Measurements from ENCODE around the gene KRTAP10-7.
"Not testable (repeated sequence)": the region's sequence is repeated elsewhere in the genome, so short reads cannot be mapped to it uniquely, and the experiment has no call there.

Gene KRTAP10-7

GRCh38 chr21:44612029-44612486, 11.7 kb downstream of the KRTAP10-7 start, which contains the start of gene KRTAP10-8:
TSS of gene KRTAP10-8 (plus strand) at chr21:44612079. CDS start at chr21:44612101, 22 bp downstream.
- no peak for DNase-seq (ENCODE audit: low spot score)

- DNase-seq (ENCODE audit: low spot score), result no peak
Measured at GRCh38 chr21:44612669-44613229, 12.4 kb downstream of the KRTAP10-7 start.

GRCh38 chr21:44613386-44614155, 13.2 kb downstream of the KRTAP10-7 start:
- DNase-seq (ENCODE audit: low spot score), result no peak

DNA sequence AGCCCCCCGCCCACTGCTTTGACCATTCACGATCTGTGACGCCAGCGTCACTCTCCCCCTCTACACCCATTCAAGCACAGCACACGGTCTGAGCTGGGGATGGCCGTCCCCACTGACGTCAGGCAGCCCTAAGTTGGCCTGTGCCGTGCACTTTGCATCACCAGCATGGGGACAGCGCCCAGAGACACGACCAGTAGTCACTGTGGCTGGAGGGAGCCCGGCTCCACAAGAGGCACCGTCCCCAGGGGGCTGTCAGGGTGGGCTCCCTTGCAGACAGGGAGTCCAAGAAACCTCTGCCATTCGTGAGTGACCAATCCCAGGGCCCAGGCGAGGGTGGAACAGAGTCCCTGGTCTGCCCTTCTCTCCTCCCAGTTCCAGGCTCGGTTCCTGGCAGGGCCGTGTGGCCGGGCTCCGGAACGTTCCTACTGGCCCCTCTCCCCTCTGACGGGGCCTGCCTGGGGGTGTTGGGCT, 13.8 kb downstream of the KRTAP10-7 start:
- no peak for DNase-seq (ENCODE audit: low spot score)

GRCh38 chr21:44614961-44615391, 14.6 kb downstream of the KRTAP10-7 start:
- no peak for DNase-seq (ENCODE audit: low spot score)

DNA sequence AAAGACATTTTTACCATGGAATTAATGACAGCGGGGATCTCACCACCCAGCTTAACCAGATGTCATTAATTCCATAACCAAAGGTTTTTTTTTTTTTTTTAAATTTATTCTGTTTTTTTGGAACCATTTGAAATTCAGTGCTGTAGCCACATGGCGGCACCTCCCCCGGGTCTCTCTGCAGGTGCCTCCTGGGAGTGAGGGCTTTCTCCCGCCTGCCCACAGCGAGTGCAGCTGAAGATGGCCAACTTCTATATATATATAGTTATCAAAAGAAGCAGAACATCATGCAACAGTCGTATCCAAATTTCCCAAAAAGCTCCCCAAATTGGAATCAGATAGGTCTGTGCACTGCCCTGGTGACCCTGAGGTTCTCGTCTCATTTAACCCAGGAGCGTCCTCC, 15.1 kb downstream of the KRTAP10-7 start:
- DNase-seq (ENCODE audit: low spot score), result no peak

DNA sequence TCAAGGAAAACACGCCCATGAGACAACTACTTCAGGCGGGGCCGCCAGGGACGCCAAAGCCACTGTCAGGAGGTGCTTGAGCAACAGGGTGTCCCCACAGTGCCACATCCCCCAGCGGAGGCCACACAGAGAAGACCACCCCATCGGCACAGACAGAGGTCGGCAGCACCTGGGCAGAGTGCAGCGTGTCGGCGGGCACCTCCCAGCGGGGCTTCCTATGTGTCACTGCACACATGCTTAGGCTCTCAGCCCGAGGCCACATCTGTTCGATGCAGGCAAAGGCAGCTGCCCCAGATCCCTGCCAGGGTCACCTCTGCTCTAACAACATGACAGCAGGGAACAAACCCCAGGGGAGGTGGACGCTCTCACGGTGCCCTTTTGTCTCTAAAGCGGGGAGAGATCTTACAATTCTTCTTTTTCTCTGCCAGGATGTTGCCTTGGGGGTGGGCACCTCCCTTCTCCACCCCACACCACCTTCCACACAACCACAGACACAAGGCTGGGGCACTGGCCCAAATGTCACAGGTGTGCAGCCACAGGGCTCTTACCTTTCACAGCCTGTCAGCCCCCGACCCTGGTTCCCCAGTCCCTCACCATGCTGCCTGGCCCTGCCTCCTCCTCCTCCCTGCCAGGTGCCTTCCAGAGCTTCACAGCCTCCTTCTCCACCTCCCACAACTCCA, 15.7 kb downstream of the KRTAP10-7 start:
- no peak for DNase-seq (ENCODE audit: low spot score)

GRCh38 chr21:44616591-44616926, 16.2 kb downstream of the KRTAP10-7 start:
- no peak for DNase-seq (ENCODE audit: low spot score)

- DNase-seq (ENCODE audit: low spot score), result no peak
Measured at GRCh38 chr21:44617071-44617501, 16.7 kb downstream of the KRTAP10-7 start.

- peak; percentile 37 for DNase-seq (ENCODE audit: low spot score)
Measured at GRCh38 chr21:44618504-44618903, 18.1 kb downstream of the KRTAP10-7 start.

DNA sequence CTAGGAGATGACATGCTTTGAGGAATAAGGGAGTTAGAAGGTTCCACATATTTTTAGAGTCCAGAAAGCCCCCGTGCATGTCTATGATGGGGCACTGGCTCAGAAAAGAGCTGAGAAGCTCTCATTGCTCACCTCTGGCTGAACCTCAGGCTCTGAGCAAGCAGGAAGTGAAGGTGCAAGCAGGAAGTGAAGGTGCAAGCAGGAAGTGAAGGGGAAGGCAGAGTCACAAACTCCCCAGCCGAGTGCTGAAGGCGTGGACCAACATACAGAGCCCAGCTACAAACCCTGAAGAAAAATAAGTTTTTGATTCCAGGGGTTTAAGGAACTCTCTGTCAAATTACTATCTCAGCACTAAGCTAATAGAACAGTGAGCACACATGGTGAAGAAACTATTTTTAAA, 18.5 kb downstream of the KRTAP10-7 start:
- no peak for DNase-seq (ENCODE audit: low spot score)

- no peak for DNase-seq (ENCODE audit: low spot score)
Measured at GRCh38 chr21:44619886-44620285, 19.5 kb downstream of the KRTAP10-7 start.

DNA sequence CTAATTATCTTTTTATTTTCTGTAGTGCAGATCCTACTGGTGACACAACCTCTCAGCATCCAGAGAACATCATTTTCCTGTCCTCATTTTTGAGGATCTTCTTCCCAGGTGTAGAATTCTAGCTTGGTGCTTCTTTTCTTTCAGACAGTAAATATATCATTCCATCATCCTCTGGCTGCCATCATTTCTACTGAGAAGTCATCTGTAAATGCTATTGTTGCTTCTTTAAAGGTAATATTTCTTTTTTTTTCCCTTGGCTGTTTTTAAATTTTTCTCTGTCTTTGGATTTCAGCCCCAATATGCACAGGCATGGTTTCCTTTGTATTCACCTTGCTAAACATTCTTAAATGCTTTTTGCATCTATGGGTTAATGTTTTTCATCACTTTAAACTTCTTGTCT, 23.2 kb downstream of the KRTAP10-7 start:
- no peak for DNase-seq (ENCODE audit: low spot score)

DNA sequence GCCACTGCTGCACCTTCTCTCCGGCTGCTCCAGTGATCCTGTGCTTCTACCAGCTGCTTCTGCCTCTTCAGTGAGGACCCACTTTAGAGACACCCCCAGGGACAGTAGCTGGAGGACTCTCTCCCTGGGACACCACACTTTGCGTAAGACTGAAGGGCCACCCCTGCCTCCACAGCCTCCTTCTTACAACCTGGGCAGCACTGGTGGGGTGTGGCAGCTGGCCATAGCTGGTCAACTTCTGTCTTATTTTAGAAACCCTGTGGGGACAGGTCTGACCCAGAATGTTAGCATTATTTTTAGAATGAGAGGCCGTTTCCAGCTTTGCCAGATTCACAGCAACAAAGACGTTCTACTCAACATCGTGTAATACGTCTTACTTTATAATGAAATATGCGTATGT, 25.4 kb downstream of the KRTAP10-7 start:
- DNase-seq (ENCODE audit: low spot score), result no peak

DNA sequence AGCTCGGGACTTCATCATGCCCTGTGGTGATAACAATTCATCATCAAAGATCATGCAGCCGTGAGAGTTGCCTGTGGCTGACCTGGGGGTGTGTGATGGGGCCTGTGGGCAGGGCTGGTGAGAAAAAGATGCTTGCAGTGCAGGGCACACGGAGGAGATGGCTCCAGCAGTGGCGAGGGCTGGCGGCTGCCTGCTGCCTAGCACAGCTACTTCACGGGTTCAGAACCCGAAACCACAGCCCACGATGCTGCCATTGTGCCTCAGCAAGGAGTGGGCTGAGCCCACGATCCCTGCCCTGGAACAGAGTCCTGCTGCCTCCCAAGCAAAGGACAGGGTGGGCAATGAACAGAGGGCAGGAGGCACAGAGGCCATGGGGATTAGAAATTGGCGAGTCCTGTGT, 25.9 kb downstream of the KRTAP10-7 start:
- no peak for DNase-seq (ENCODE audit: low spot score)

DNA sequence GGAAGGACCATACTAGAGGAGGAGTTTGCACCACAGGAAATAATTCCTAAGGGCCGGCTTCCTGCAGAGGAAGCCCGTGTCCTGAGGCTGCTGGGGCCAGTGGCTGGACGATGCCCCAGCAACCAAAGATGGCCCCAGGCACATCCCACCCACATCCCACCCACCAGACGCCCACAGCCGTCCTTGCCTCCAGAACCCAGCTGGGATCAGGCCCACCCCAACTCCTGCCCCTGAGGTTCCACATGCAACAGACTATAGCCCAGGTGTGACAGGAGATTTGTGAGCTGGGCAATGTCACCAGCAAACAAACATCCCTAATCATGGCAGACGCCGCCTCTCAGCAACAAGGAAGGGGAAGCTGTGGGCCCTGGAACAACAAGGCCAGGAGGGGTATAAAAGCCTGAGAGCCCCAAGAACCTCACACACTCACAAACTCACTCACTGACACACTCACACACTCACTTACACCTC, 26.3 kb downstream of the KRTAP10-7 start, which contains the start of gene KRTAP10-9:
Gene KRTAP10-9, plus strand, starts transcription at position 421 of the 471 bp plus-strand sequence. CDS start 79 bp downstream, outside the sequence.
- DNase-seq (ENCODE audit: low spot score), result no peak

GRCh38 chr21:44627181-44627822, 26.9 kb downstream of the KRTAP10-7 start:
- not testable (repeated sequence) for DNase-seq (ENCODE audit: low spot score)

DNA sequence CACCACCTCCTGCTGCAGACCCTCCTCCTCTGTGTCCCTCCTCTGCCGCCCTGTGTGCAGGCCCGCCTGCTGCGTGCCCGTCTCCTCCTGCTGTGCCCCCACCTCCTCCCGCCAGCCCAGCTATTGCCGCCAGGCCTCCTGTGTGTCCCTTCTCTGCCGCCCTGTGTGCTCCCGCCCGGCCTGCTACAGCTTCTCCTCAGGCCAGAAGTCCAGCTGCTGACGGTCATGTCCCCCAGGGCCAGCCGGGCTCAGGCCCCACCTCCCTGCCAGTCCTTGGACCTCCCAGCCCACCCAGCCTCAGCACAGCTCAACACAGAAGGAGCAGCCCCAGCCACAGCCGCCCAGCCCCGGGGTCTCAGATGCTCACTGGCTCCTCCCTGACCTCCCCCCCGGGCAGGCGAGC, 27.4 kb downstream of the KRTAP10-7 start:
- not testable (repeated sequence) for DNase-seq (ENCODE audit: low spot score)

DNA sequence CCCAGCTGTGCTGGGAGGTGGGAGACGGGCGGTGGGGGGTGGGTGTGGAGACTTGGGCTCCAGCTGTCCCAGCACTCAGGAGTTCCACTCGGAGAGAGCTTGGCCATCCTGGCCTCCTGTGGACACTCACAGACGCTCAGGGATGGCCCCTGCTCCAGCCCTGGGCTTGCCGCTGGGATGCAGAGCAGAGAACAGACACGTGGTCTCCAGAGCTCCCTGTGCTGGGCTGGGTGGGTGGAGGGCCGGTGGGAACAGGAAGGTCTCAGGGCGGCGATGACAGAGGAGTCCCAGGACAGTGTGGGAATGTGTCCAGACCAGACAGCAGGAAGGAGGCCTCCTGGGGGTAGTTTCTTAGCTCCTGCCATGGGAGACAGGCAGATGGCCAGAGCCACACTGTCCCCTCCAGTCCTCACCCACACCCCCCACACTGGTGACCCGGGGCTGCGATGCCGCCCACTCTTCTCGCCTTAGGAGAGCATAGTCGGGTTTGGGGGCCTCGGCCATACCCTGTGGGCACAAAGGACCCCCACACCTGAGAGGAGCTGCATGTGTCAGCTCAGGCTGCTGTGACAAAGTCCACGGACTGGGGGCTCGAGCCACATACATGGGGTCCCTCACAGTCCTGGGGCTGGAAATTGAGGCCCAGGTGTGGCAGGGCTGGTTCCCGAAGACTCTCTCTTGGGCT, 28.5 kb downstream of the KRTAP10-7 start:
- no peak for DNase-seq (ENCODE audit: low spot score)

GRCh38 chr21:44630440-44630839, 30.0 kb downstream of the KRTAP10-7 start:
- DNase-seq (ENCODE audit: low spot score), result no peak

DNA sequence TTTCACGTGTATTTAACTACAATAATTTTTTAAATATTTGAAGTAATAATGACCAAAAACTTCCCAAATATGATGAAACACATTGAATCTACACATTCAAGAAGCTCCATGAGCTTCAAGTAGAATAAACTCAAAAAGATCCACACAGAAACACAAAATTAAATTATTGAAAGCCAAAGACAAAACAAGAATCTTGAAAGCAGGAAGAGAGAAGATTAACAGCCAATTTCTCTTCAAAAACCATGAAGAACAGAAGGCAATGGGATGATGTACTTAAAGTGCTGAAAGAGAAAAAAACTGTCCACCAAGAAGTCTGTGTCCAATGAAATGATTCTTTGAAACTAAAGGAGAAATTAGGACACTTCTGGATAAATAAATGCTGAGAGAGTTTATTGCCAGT, 31.7 kb downstream of the KRTAP10-7 start:
- no peak for DNase-seq (ENCODE audit: low spot score)

All from HuH-7 (cell line).